Tibial artery (tissue), 4 donors: ENCODE measurements around the gene SIRT6.

Experiments
- DNase-seq, 2 donors: peaks; one replicate each; pipeline ENCODE4 v3.0.0-alpha.2; 2019
- H3K27ac ChIP-seq, 2 donors: fragments of 200-600 bp; sonication (generic) in 1 of 2; 1 replicate in 1 of 2; 2 replicates in 1 of 2; pipeline ENCODE4 v1.5.1; 2018 to 2019; ENCODE audit warnings: mild to moderate bottlenecking in 1 of 2
- H3K27me3 ChIP-seq, 2 donors: fragments of 200-600 bp; sonication (generic) in 1 of 2; one replicate each; pipeline versions ENCODE4 v1.5.1 to v1.6.0; 2016 to 2019
- H3K36me3 ChIP-seq, 3 donors: fragments of 200-600 bp; sonication (generic) in 2 of 3; one replicate each; pipeline ENCODE4 v1.5.1; 2016 to 2019; ENCODE audit warnings: mild to moderate bottlenecking in 2 of 3
- H3K4me1 ChIP-seq, 4 donors: fragments of 200-600 bp; sonication (generic) in 2 of 4; 1 replicate in 3 of 4; 2 replicates in 1 of 4; pipeline ENCODE4 v1.5.1; 2016 to 2019
- H3K4me3 ChIP-seq, 2 donors: fragments of 200-600 bp; sonication (generic) in 1 of 2; 1 replicate in 1 of 2; 2 replicates in 1 of 2; pipeline ENCODE4 v1.5.1; 2018 to 2019; ENCODE audit warnings: mild to moderate bottlenecking in 2 of 2
- H3K9me3 ChIP-seq, 3 donors: fragments of 200-600 bp; sonication (generic) in 1 of 3; one replicate each; pipeline ENCODE4 v1.5.1; 2016 to 2019
- CTCF ChIP-seq, 2 experiments: fragments of 200-600 bp in 1 of 2; fragments of 450-650 bp in 1 of 2; IDR thresholded peaks; one replicate each; pipeline ENCODE4 v1.5.1; 2017 to 2019; ENCODE audit warnings: antibody characterized with exemption in 2 of 2, mild to moderate bottlenecking in 1 of 2, moderate library complexity in 1 of 2
- intact Hi-C: fragments of 100-400 bp; cut with DNase I; formaldehyde crosslinking; loops from one replicate; pipeline ENCODE4 v1.15.0; 2023; ENCODE audit warnings: low total_unique reads

The SIRT6 gene

GRCh38 chr19:4201798-4202197 lies 19.4 kb upstream of the SIRT6 start:
- TF ChIP-seq CTCF (IDR thresholded peaks at IDR 0.05), result no peak
- Histone ChIP-seq H3K9me3 (no peaks in the 10 kb centered on the region), H3K4me1 (peaks cover 0 to 19% (median 11%) of the 10 kb centered on the region in 4 donors), H3K36me3 (no peaks in the 10 kb centered on the region), H3K27ac (no peak overlapping the region), H3K4me3 (no peak overlapping the region), H3K27me3 (peaks cover 4 to 38% of the 10 kb centered on the region in 2 donors)
- intact Hi-C loops, result no loop called here
- no peak for DNase-seq

- intact Hi-C loops, result no loop called here
- DNase-seq, result no peak
- TF ChIP-seq CTCF (IDR thresholded peaks at IDR 0.05), result no peak
- H3K27ac ChIP-seq, result no peak overlapping the region
- H3K4me3 ChIP-seq, result no peak overlapping the region
- no peaks in the 10 kb centered on the region for H3K36me3 ChIP-seq
- H3K9me3 ChIP-seq, result no peaks in the 10 kb centered on the region
- H3K4me1 ChIP-seq, result peaks cover 0 to 19% (median 11%) of the 10 kb centered on the region in 4 donors
- H3K27me3 ChIP-seq, result peaks cover 6 to 41% of the 10 kb centered on the region in 2 donors
These were observed 18.7 kb upstream of the SIRT6 start for GRCh38 chr19:4200940-4201542.

GRCh38 chr19:4199699-4200293 lies 17.4 kb upstream of the SIRT6 start:
- H3K4me1 ChIP-seq, result peaks cover 0 to 18% (median 10%) of the 10 kb centered on the region in 4 donors
- H3K36me3 ChIP-seq, result no peaks in the 10 kb centered on the region
- no peak for DNase-seq
- H3K27ac ChIP-seq, result no peak overlapping the region
- H3K4me3 ChIP-seq, result no peak overlapping the region
- no peaks in the 10 kb centered on the region for H3K9me3 ChIP-seq
- TF ChIP-seq CTCF (IDR thresholded peaks at IDR 0.05), result no peak
- H3K27me3 ChIP-seq, result peaks cover 6 to 54% of the 10 kb centered on the region in 2 donors
- intact Hi-C loops, result no loop called here

- Histone ChIP-seq H3K4me3 (no peak overlapping the region), H3K36me3 (no peaks in the 10 kb centered on the region), H3K27ac (no peak overlapping the region), H3K27me3 (peaks cover 6 to 66% of the 10 kb centered on the region in 2 donors), H3K9me3 (no peaks in the 10 kb centered on the region), H3K4me1 (peaks cover 0 to 13% (median 9%) of the 10 kb centered on the region in 4 donors)
- DNase-seq, result no peak
- TF ChIP-seq CTCF (IDR thresholded peaks at IDR 0.05), result no peak
- intact Hi-C loops, result no loop called here
These were observed 16.2 kb upstream of the SIRT6 start for GRCh38 chr19:4198467-4199126.

- H3K27me3 ChIP-seq, result peaks cover 6 to 71% of the 10 kb centered on the region in 2 donors
- intact Hi-C loops, result no loop called here
- H3K27ac ChIP-seq, result no peak overlapping the region
- H3K9me3 ChIP-seq, result no peaks in the 10 kb centered on the region
- no peaks in the 10 kb centered on the region for H3K36me3 ChIP-seq
- no peak for DNase-seq
- H3K4me1 ChIP-seq, result peaks cover 0 to 13% (median 9%) of the 10 kb centered on the region in 4 donors
- no peak overlapping the region for H3K4me3 ChIP-seq
- TF ChIP-seq CTCF (IDR thresholded peaks at IDR 0.05), result no peak
These were observed 15.5 kb upstream of the SIRT6 start for GRCh38 chr19:4197625-4198466.
